GM21529 (cell line): ENCODE measurements around the gene RBKS.
"Not testable (repeated sequence)": the region's sequence is repeated elsewhere in the genome, so short reads cannot be mapped to it uniquely, and the experiment has no call there.

Experiments used
- ATAC-seq: cut with Tn5 transposase; IDR thresholded peaks from one replicate; pipeline ENCODE4 v1.9.1; 2021; ENCODE audit not compliant: unreplicated experiment

The RBKS gene

GRCh38 chr2:27906074-27906473, 15.9 kb upstream of the RBKS start:
- ATAC-seq, result no peak

GRCh38 chr2:27904405-27904665, 14.1 kb upstream of the RBKS start:
- ATAC-seq, result no peak

GRCh38 chr2:27903649-27904404, 13.6 kb upstream of the RBKS start:
- no peak for ATAC-seq

- ATAC-seq, result no peak
Measured at GRCh38 chr2:27903018-27903417, 12.8 kb upstream of the RBKS start.

GRCh38 chr2:27902098-27902497, 11.9 kb upstream of the RBKS start:
- ATAC-seq, result no peak

GRCh38 chr2:27901234-27901633, 11.0 kb upstream of the RBKS start:
- no peak for ATAC-seq

GRCh38 chr2:27897717-27898116, 7.5 kb upstream of the RBKS start:
- no peak for ATAC-seq

GRCh38 chr2:27893006-27893405, 2.8 kb upstream of the RBKS start:
- ATAC-seq, result no peak

GRCh38 chr2:27891673-27892105, 1.5 kb upstream of the RBKS start:
- ATAC-seq, result no peak

- ATAC-seq, result peak; percentile 21
Measured at GRCh38 chr2:27890924-27891672, 911 bp upstream of the RBKS start.

GRCh38 chr2:27889774-27890145, 427 bp downstream of the RBKS start:
- ATAC-seq, result peak; percentile 5

GRCh38 chr2:27888790-27889189, 1.4 kb downstream of the RBKS start:
- ATAC-seq, result no peak

GRCh38 chr2:27887830-27888229, 2.4 kb downstream of the RBKS start:
- ATAC-seq, result no peak

GRCh38 chr2:27887111-27887510, 3.1 kb downstream of the RBKS start:
- ATAC-seq, result no peak

- ATAC-seq, result no peak
Measured at GRCh38 chr2:27886322-27886721, 3.9 kb downstream of the RBKS start.

- ATAC-seq, result no peak
Measured at GRCh38 chr2:27885661-27886060, 4.5 kb downstream of the RBKS start.

- ATAC-seq, result no peak
Measured at GRCh38 chr2:27885234-27885633, 5.0 kb downstream of the RBKS start.

- ATAC-seq, result no peak
Measured at GRCh38 chr2:27884601-27885000, 5.6 kb downstream of the RBKS start.

- ATAC-seq, result not testable (repeated sequence)
Measured at GRCh38 chr2:27882584-27882922, 7.6 kb downstream of the RBKS start.

- not testable (repeated sequence) for ATAC-seq
Measured at GRCh38 chr2:27881815-27882583, 8.2 kb downstream of the RBKS start.

GRCh38 chr2:27878825-27879224, 11.4 kb downstream of the RBKS start:
- ATAC-seq, result no peak
